ENCODE data around the gene FHL5.

The FHL5 gene

DNA sequence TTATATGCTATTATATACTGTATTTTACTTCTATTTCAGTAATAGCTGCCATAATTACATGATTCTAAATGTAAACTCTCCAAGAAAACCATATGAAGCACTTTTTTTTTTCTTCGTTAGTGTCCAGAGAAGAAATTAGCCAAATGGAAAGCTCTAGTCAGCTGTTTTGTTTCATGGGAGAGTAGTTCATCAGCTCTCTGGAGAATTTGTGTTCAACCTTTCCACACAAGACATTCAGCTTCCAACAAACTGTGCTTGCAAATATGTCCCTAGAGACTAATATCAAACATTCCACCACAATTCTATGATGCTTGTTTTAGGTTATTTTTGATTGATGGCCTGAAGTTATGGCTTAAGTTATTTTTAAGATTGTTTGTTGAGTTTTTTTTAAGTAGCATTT lies 19.5 kb downstream of the FHL5 start:
- no peaks in the 10 kb centered on the region for H3K36me3 ChIP-seq (ENCODE audit: control insufficient read depth in 1 of 2, insufficient read depth in 2 of 2, low read depth in 1 of 2, low read length in 2 of 2)
- no peak overlapping the region for H2BK15ac ChIP-seq (ENCODE audit: low read depth, poor library complexity, severe bottlenecking)
- no peaks in the 10 kb centered on the region for H3K9me3 ChIP-seq (ENCODE audit: control insufficient read depth, low read length)
- H3K4me1 ChIP-seq (ENCODE audit: control insufficient read depth, insufficient read depth, low read depth, low read length) = no peaks in the 10 kb centered on the region
- 67% methylated on average over 1 of the region's 1 CpG for WGBS
- H3K4me2 ChIP-seq (ENCODE audit: low read length, poor library complexity, severe bottlenecking) = no peak overlapping the region
- no peak overlapping the region for H2BK120ac ChIP-seq (ENCODE audit: low read depth, low read length)
- H3K23ac ChIP-seq (ENCODE audit: low read length in 2 of 2) = no peak overlapping the region
- H3K79me1 ChIP-seq (replicated peaks; ENCODE audit: low read length, poor library complexity, severe bottlenecking) = no peaks in the 10 kb centered on the region
- no peak overlapping the region for H2AK5ac ChIP-seq (ENCODE audit: low read length, severe bottlenecking)
- H2BK12ac ChIP-seq (ENCODE audit: low read length in 2 of 2) = no peak overlapping the region
- no peak overlapping the region for H2BK5ac ChIP-seq (ENCODE audit: low read depth, low read length, poor library complexity, severe bottlenecking)
- H3K27me3 ChIP-seq (ENCODE audit: control insufficient read depth in 1 of 2, insufficient read depth in 1 of 2, low read length in 2 of 2) = no peaks in the 10 kb centered on the region
- no peak overlapping the region for H3K18ac ChIP-seq (ENCODE audit: low read depth in 1 of 2, low read length in 2 of 2)
- DNase-seq = no peak
- no peak overlapping the region for H3K4me3 ChIP-seq (ENCODE audit: insufficient read depth in 1 of 2, low read depth in 1 of 2, low read length in 2 of 2)
- no peak overlapping the region for H4K91ac ChIP-seq (ENCODE audit: low read length)
- H3K27ac ChIP-seq (ENCODE audit: low read length, poor library complexity, severe bottlenecking) = no peak overlapping the region
- no peak overlapping the region for H4K8ac ChIP-seq (ENCODE audit: low read length)
- no peak overlapping the region for H3K9ac ChIP-seq (ENCODE audit: low read length)
- no peak overlapping the region for H3K4ac ChIP-seq (ENCODE audit: low read depth in 1 of 2, low read length in 2 of 2)
- no peak overlapping the region for H2AFZ ChIP-seq (ENCODE audit: low read depth, low read length)
- no peak overlapping the region for H3K14ac ChIP-seq (ENCODE audit: low read length in 2 of 2)

- 85% methylated on average over 2 of the region's 2 CpGs for WGBS
- Histone ChIP-seq H3K36me3 (ENCODE audit: control insufficient read depth in 1 of 2, insufficient read depth in 2 of 2, low read depth in 1 of 2, low read length in 2 of 2) (no peaks in the 10 kb centered on the region), H3K23ac (ENCODE audit: low read length in 2 of 2) (no peak overlapping the region), H2AFZ (ENCODE audit: low read depth, low read length) (no peak overlapping the region), H2BK5ac (ENCODE audit: low read depth, low read length, poor library complexity, severe bottlenecking) (no peak overlapping the region), H2AK5ac (ENCODE audit: low read length, severe bottlenecking) (no peak overlapping the region), H3K18ac (ENCODE audit: low read depth in 1 of 2, low read length in 2 of 2) (no peak overlapping the region), H2BK120ac (ENCODE audit: low read depth, low read length) (no peak overlapping the region), H4K8ac (ENCODE audit: low read length) (no peak overlapping the region), H3K9ac (ENCODE audit: low read length) (no peak overlapping the region), H4K91ac (ENCODE audit: low read length) (no peak overlapping the region), H3K4me1 (ENCODE audit: control insufficient read depth, insufficient read depth, low read depth, low read length) (no peaks in the 10 kb centered on the region), H3K27me3 (ENCODE audit: control insufficient read depth in 1 of 2, insufficient read depth in 1 of 2, low read length in 2 of 2) (no peaks in the 10 kb centered on the region), H3K9me3 (ENCODE audit: control insufficient read depth, low read length) (no peaks in the 10 kb centered on the region), H2BK12ac (ENCODE audit: low read length in 2 of 2) (no peak overlapping the region), H2BK15ac (ENCODE audit: low read depth, poor library complexity, severe bottlenecking) (no peak overlapping the region), H3K14ac (ENCODE audit: low read length in 2 of 2) (no peak overlapping the region), H3K27ac (ENCODE audit: low read length, poor library complexity, severe bottlenecking) (no peak overlapping the region), H3K79me1 (replicated peaks; ENCODE audit: low read length, poor library complexity, severe bottlenecking) (no peaks in the 10 kb centered on the region), H3K4ac (ENCODE audit: low read depth in 1 of 2, low read length in 2 of 2) (no peak overlapping the region), H3K4me2 (ENCODE audit: low read length, poor library complexity, severe bottlenecking) (no peak overlapping the region), H3K4me3 (ENCODE audit: insufficient read depth in 1 of 2, low read depth in 1 of 2, low read length in 2 of 2) (no peak overlapping the region)
- no peak for DNase-seq
Measured at GRCh38 chr6:96604420-96604819, 41.5 kb downstream of the FHL5 start.

- no peaks in the 10 kb centered on the region for H3K9me3 ChIP-seq (ENCODE audit: control insufficient read depth, low read length)
- H2AK5ac ChIP-seq (ENCODE audit: low read length, severe bottlenecking) = no peak overlapping the region
- H4K8ac ChIP-seq (ENCODE audit: low read length) = no peak overlapping the region
- no peaks in the 10 kb centered on the region for H3K79me1 ChIP-seq (replicated peaks; ENCODE audit: low read length, poor library complexity, severe bottlenecking)
- no peaks in the 10 kb centered on the region for H3K4me1 ChIP-seq (ENCODE audit: control insufficient read depth, insufficient read depth, low read depth, low read length)
- H2BK120ac ChIP-seq (ENCODE audit: low read depth, low read length) = no peak overlapping the region
- H3K4me3 ChIP-seq (ENCODE audit: insufficient read depth in 1 of 2, low read depth in 1 of 2, low read length in 2 of 2) = no peak overlapping the region
- H3K18ac ChIP-seq (ENCODE audit: low read depth in 1 of 2, low read length in 2 of 2) = no peak overlapping the region
- H3K14ac ChIP-seq (ENCODE audit: low read length in 2 of 2) = no peak overlapping the region
- no peak overlapping the region for H2BK12ac ChIP-seq (ENCODE audit: low read length in 2 of 2)
- no peak for DNase-seq
- H3K4me2 ChIP-seq (ENCODE audit: low read length, poor library complexity, severe bottlenecking) = no peak overlapping the region
- no peak overlapping the region for H3K23ac ChIP-seq (ENCODE audit: low read length in 2 of 2)
- H2AFZ ChIP-seq (ENCODE audit: low read depth, low read length) = no peak overlapping the region
- no peaks in the 10 kb centered on the region for H3K27me3 ChIP-seq (ENCODE audit: control insufficient read depth in 1 of 2, insufficient read depth in 1 of 2, low read length in 2 of 2)
- no peak overlapping the region for H2BK15ac ChIP-seq (ENCODE audit: low read depth, poor library complexity, severe bottlenecking)
- H3K9ac ChIP-seq (ENCODE audit: low read length) = no peak overlapping the region
- H3K27ac ChIP-seq (ENCODE audit: low read length, poor library complexity, severe bottlenecking) = no peak overlapping the region
- no peak overlapping the region for H4K91ac ChIP-seq (ENCODE audit: low read length)
- no peak overlapping the region for H3K4ac ChIP-seq (ENCODE audit: low read depth in 1 of 2, low read length in 2 of 2)
- H3K36me3 ChIP-seq (ENCODE audit: control insufficient read depth in 1 of 2, insufficient read depth in 2 of 2, low read depth in 1 of 2, low read length in 2 of 2) = no peaks in the 10 kb centered on the region
- no peak overlapping the region for H2BK5ac ChIP-seq (ENCODE audit: low read depth, low read length, poor library complexity, severe bottlenecking)
Measured at GRCh38 chr6:96608074-96608473, 45.1 kb downstream of the FHL5 start.

GRCh38 chr6:96610019-96610418 lies 47.1 kb downstream of the FHL5 start:
- H4K91ac ChIP-seq (ENCODE audit: low read length) = no peak overlapping the region
- H3K9ac ChIP-seq (ENCODE audit: low read length) = no peak overlapping the region
- H2BK5ac ChIP-seq (ENCODE audit: low read depth, low read length, poor library complexity, severe bottlenecking) = no peak overlapping the region
- H2AFZ ChIP-seq (ENCODE audit: low read depth, low read length) = no peak overlapping the region
- H3K36me3 ChIP-seq (ENCODE audit: control insufficient read depth in 1 of 2, insufficient read depth in 2 of 2, low read depth in 1 of 2, low read length in 2 of 2) = no peaks in the 10 kb centered on the region
- H3K27me3 ChIP-seq (ENCODE audit: control insufficient read depth in 1 of 2, insufficient read depth in 1 of 2, low read length in 2 of 2) = no peaks in the 10 kb centered on the region
- no peak overlapping the region for H2BK12ac ChIP-seq (ENCODE audit: low read length in 2 of 2)
- H3K4ac ChIP-seq (ENCODE audit: low read depth in 1 of 2, low read length in 2 of 2) = no peak overlapping the region
- H2AK5ac ChIP-seq (ENCODE audit: low read length, severe bottlenecking) = no peak overlapping the region
- H2BK120ac ChIP-seq (ENCODE audit: low read depth, low read length) = no peak overlapping the region
- WGBS = no CpG with 5 or more reads among the region's 1 CpG
- no peaks in the 10 kb centered on the region for H3K79me1 ChIP-seq (replicated peaks; ENCODE audit: low read length, poor library complexity, severe bottlenecking)
- H3K18ac ChIP-seq (ENCODE audit: low read depth in 1 of 2, low read length in 2 of 2) = no peak overlapping the region
- H3K27ac ChIP-seq (ENCODE audit: low read length, poor library complexity, severe bottlenecking) = no peak overlapping the region
- no peak overlapping the region for H4K8ac ChIP-seq (ENCODE audit: low read length)
- H3K23ac ChIP-seq (ENCODE audit: low read length in 2 of 2) = no peak overlapping the region
- DNase-seq = no peak
- H2BK15ac ChIP-seq (ENCODE audit: low read depth, poor library complexity, severe bottlenecking) = no peak overlapping the region
- no peaks in the 10 kb centered on the region for H3K4me1 ChIP-seq (ENCODE audit: control insufficient read depth, insufficient read depth, low read depth, low read length)
- H3K4me3 ChIP-seq (ENCODE audit: insufficient read depth in 1 of 2, low read depth in 1 of 2, low read length in 2 of 2) = no peak overlapping the region
- H3K4me2 ChIP-seq (ENCODE audit: low read length, poor library complexity, severe bottlenecking) = no peak overlapping the region
- no peak overlapping the region for H3K14ac ChIP-seq (ENCODE audit: low read length in 2 of 2)
- no peaks in the 10 kb centered on the region for H3K9me3 ChIP-seq (ENCODE audit: control insufficient read depth, low read length)
